IPS DF 4.7 (cell line): ENCODE results near the gene FGFR1OP2.
A peak's percentile ranks its signal among the peaks of the same experiment; 100 is the strongest.
"Not testable (repeated sequence)": the region's sequence is repeated elsewhere in the genome, so short reads cannot be mapped to it uniquely, and the experiment has no call there.

Source experiments
- DNase-seq: peaks from one replicate; pipeline ENCODE4 v3.0.0-alpha.2; 2013; ENCODE audit warnings: low spot score; ENCODE audit errors: extremely low read depth

FGFR1OP2 gene

GRCh38 chr12:26937863-26938700 lies at the start of gene FGFR1OP2, which contains the start of gene INTS13:
Gene FGFR1OP2 (plus strand): TSS chr12:26938470. CDS start chr12:26954159, 15,689 bp downstream.
Gene INTS13 (minus strand): TSS chr12:26937981. CDS start chr12:26936803, 1,178 bp downstream.
- peak; percentile 97 for DNase-seq

- DNase-seq, result no peak
Observed at GRCh38 chr12:26890784-26891183, 47.5 kb upstream of the FGFR1OP2 start.

GRCh38 chr12:26891704-26892103 lies 46.6 kb upstream of the FGFR1OP2 start:
- no peak for DNase-seq

GRCh38 chr12:26895672-26896071 lies 42.6 kb upstream of the FGFR1OP2 start:
- no peak for DNase-seq

GRCh38 chr12:26896913-26897312 lies 41.4 kb upstream of the FGFR1OP2 start:
- no peak for DNase-seq

GRCh38 chr12:26903396-26903795 lies 34.9 kb upstream of the FGFR1OP2 start:
- DNase-seq, result not testable (repeated sequence)

- DNase-seq, result no peak
Observed at GRCh38 chr12:26906024-26906423, 32.2 kb upstream of the FGFR1OP2 start.

- no peak for DNase-seq
Observed at GRCh38 chr12:26906704-26907103, 31.6 kb upstream of the FGFR1OP2 start.

GRCh38 chr12:26918321-26919215 lies 19.7 kb upstream of the FGFR1OP2 start:
- no peak for DNase-seq

GRCh38 chr12:26919216-26919555 lies 19.1 kb upstream of the FGFR1OP2 start:
- DNase-seq, result no peak

GRCh38 chr12:26921886-26922285 lies 16.4 kb upstream of the FGFR1OP2 start:
- DNase-seq, result no peak

GRCh38 chr12:26928661-26929060 lies 9.6 kb upstream of the FGFR1OP2 start:
- no peak for DNase-seq

GRCh38 chr12:26929590-26929989 lies 8.7 kb upstream of the FGFR1OP2 start:
- DNase-seq, result no peak

- DNase-seq, result no peak
Observed at GRCh38 chr12:26935636-26936378, 2.5 kb upstream of the FGFR1OP2 start.

- DNase-seq, result no peak
Observed at GRCh38 chr12:26936559-26937442, 1.5 kb upstream of the FGFR1OP2 start.

GRCh38 chr12:26937443-26937862 lies 817 bp upstream of the FGFR1OP2 start:
- DNase-seq, result no peak

- no peak for DNase-seq
Observed at GRCh38 chr12:26938701-26939062, 412 bp downstream of the FGFR1OP2 start.

GRCh38 chr12:26939192-26939832 lies 1.0 kb downstream of the FGFR1OP2 start:
- DNase-seq, result no peak

- DNase-seq, result no peak
Observed at GRCh38 chr12:26939953-26940352, 1.7 kb downstream of the FGFR1OP2 start.
